Spinal cord (tissue), 10 donors: ENCODE data around the gene SNX5. TPM values are rescaled to one million over a fixed set of nuclear protein-coding genes. Genes with fewer than 3 reads are reported as not detected.
A peak's percentile ranks its signal among the peaks of the same experiment; 100 is the strongest.

Experiments used
- DNase-seq, 6 donors: peaks; one replicate each; pipeline versions ENCODE4 v3.0.0 to v3.0.0-alpha.2; 2013 to 2015; ENCODE audit warnings: low spot score in 6 of 6, low read depth in 4 of 6
- H3K27ac ChIP-seq: one replicate; pipeline ENCODE4 v1.5.1; 2013; ENCODE audit warnings: low read depth, low read length, control low read depth
- H3K27me3 ChIP-seq: one replicate; pipeline ENCODE4 v1.6.1; 2013; ENCODE audit warnings: low read length; ENCODE audit not compliant: control insufficient read depth, insufficient read depth
- H3K36me3 ChIP-seq: one replicate; pipeline ENCODE4 v1.6.1; 2013; ENCODE audit warnings: low read length; ENCODE audit not compliant: control insufficient read depth, insufficient read depth
- H3K4me1 ChIP-seq: one replicate; pipeline ENCODE4 v1.6.1; 2013; ENCODE audit warnings: low read length; ENCODE audit not compliant: control insufficient read depth, insufficient read depth
- H3K4me3 ChIP-seq: one replicate; pipeline ENCODE4 v1.5.1; 2013; ENCODE audit warnings: low read depth, low read length, control low read depth
- H3K9me3 ChIP-seq: one replicate; pipeline ENCODE4 v1.6.1; 2013; ENCODE audit warnings: low read length; ENCODE audit not compliant: control insufficient read depth, insufficient read depth
- WGBS: methylation state at CpG from one replicate; pipeline ENCODE4 v1.1.5; 2013; ENCODE audit warnings: missing lambda C conversion rate; ENCODE audit not compliant: insufficient coverage; 5-methylcytosine and 5-hydroxymethylcytosine counted together
- polyA plus RNA-seq, 2 donors: library from polyadenylated mRNA; unstranded; fragments of 120-200 nt; gene quantifications; one replicate each; pipeline ENCODE4 v1.2.1, GENCODE V29; 2013; ENCODE audit not compliant: insufficient read length in 2 of 2
- small RNA-seq: library from RNA; depleted of rRNA; stranded (forward); fragments of <200 nt; gene quantifications from one replicate; pipeline ENCODE3, GENCODE V24; 2014; ENCODE audit warnings: low replicate concordance
- total RNA-seq, 2 donors: library from RNA; depleted of rRNA in 1 of 2; stranded (reverse); fragments of 120-200 nt in 1 of 2; fragments of >200 nt in 1 of 2; gene quantifications; one replicate each; pipeline versions ENCODE4 v1.2.3 to v1.2.4, GENCODE V29; 2013 to 2014
- donor health status: healthy.

Gene SNX5
- total and polyA plus RNA-seq, 4 donors = 81.4 to 128 (median 108) TPM

GRCh38 chr20:17896771-17897369 lies 71.7 kb downstream of the SNX5 start:
- Histone ChIP-seq H3K9me3 (no peaks in the 10 kb centered on the region), H3K27ac (peak overlapping the region; percentile 21), H3K4me3 (no peak overlapping the region), H3K4me1 (peaks cover 12% of the 10 kb centered on the region), H3K27me3 (no peaks in the 10 kb centered on the region), H3K36me3 (no peaks in the 10 kb centered on the region)
- WGBS = no CpG with 5 or more reads among the region's 3 CpGs
- DNase-seq = no peak

- Histone ChIP-seq H3K9me3 (no peaks in the 10 kb centered on the region), H3K27ac (peak overlapping the region; percentile 49), H3K36me3 (no peaks in the 10 kb centered on the region), H3K4me1 (peaks cover 12% of the 10 kb centered on the region), H3K4me3 (no peak overlapping the region), H3K27me3 (no peaks in the 10 kb centered on the region)
- WGBS = 42% methylated on average over 8 of the region's 9 CpGs
- DNase-seq = peak in 1 of 6 donors; percentile 60
Measured at GRCh38 chr20:17896193-17896723, 72.3 kb downstream of the SNX5 start.

GRCh38 chr20:17895641-17896171 lies 72.9 kb downstream of the SNX5 start:
- peak overlapping the region; percentile 49 for H3K27ac ChIP-seq
- peak overlapping the region; percentile 1 for H3K4me3 ChIP-seq
- H3K9me3 ChIP-seq = no peaks in the 10 kb centered on the region
- peaks cover 12% of the 10 kb centered on the region for H3K4me1 ChIP-seq
- WGBS = 23% methylated on average over 8 of the region's 17 CpGs
- H3K27me3 ChIP-seq = no peaks in the 10 kb centered on the region
- H3K36me3 ChIP-seq = no peaks in the 10 kb centered on the region
- DNase-seq = peak in 2 of 6 donors; percentile 48 to 65

GRCh38 chr20:17893445-17893844 lies 75.1 kb downstream of the SNX5 start:
- Histone ChIP-seq H3K4me1 (peaks cover 12% of the 10 kb centered on the region), H3K27ac (no peak overlapping the region), H3K9me3 (peaks cover 4% of the 10 kb centered on the region), H3K4me3 (no peak overlapping the region), H3K27me3 (no peaks in the 10 kb centered on the region), H3K36me3 (no peaks in the 10 kb centered on the region)
- no CpG with 5 or more reads among the region's 3 CpGs for WGBS
- no peak for DNase-seq

- DNase-seq = no peak
- peaks cover 17% of the 10 kb centered on the region for H3K4me1 ChIP-seq
- H3K27ac ChIP-seq = no peak overlapping the region
- WGBS = 67% methylated on average over 1 of the region's 2 CpGs
- no peaks in the 10 kb centered on the region for H3K27me3 ChIP-seq
- no peak overlapping the region for H3K4me3 ChIP-seq
- H3K36me3 ChIP-seq = no peaks in the 10 kb centered on the region
- peaks cover 4% of the 10 kb centered on the region for H3K9me3 ChIP-seq
Measured at GRCh38 chr20:17892189-17892938, 76.2 kb downstream of the SNX5 start.

Small RNAs within 50 kb of the gene (small RNA-seq; reads per million reads assigned to genes)
- gene RNU6-192P (not detected), gene SNORD17 (451 reads per million, percentile 99 among the genes with 10 or more reads in this experiment)

Other genes with a start within 250 kb of the SNX5 start
- 10 to 100 TPM; 14.3 to 14.9 TPM for gene MGME1, start 224 bp upstream of the SNX5 start, total RNA-seq
- 10 to 100 TPM; 20.1 to 23.1 TPM for gene MGME1, start 224 bp upstream of the SNX5 start, polyA plus RNA-seq
- under 1 TPM in 1 of 2 donors, not detected in 1; 0.40 TPM for gene OVOL2, start 89.1 kb upstream of the SNX5 start, total RNA-seq
- gene OVOL2, start 89.1 kb upstream of the SNX5 start, polyA plus RNA-seq = under 1 TPM in 1 of 2 donors, not detected in 1; 0.38 TPM
- 10 to 100 TPM; 19.6 to 20.5 TPM for gene KAT14, start 169.1 kb upstream of the SNX5 start, total RNA-seq
- gene KAT14, start 169.1 kb upstream of the SNX5 start, polyA plus RNA-seq = 10 to 100 TPM; 25.3 to 25.8 TPM
- 10 to 100 TPM in 1 of 2 donors, 1 to 10 TPM in 1; 8.7 to 12.7 TPM for gene PET117, start 169.1 kb upstream of the SNX5 start, total RNA-seq
- 10 to 100 TPM; 14.6 to 17.9 TPM for gene PET117, start 169.1 kb upstream of the SNX5 start, polyA plus RNA-seq